ENCODE measurements around the gene ASF1B.

Gene ASF1B

GRCh38 chr19:14106840-14107239, 29.5 kb downstream of the ASF1B start:
- no peak for FAIRE-seq

GRCh38 chr19:14105680-14106079, 30.7 kb downstream of the ASF1B start:
- no peak for FAIRE-seq

GRCh38 chr19:14103310-14103709, 33.1 kb downstream of the ASF1B start:
- no peak for FAIRE-seq

GRCh38 chr19:14102756-14103155, 33.6 kb downstream of the ASF1B start:
- no peak for FAIRE-seq

- FAIRE-seq: no peak
Observed at GRCh38 chr19:14102102-14102696, 34.2 kb downstream of the ASF1B start.

GRCh38 chr19:14101003-14101545, 35.3 kb downstream of the ASF1B start:
- FAIRE-seq: no peak

- no peak for FAIRE-seq
Observed at GRCh38 chr19:14097532-14098151, 38.7 kb downstream of the ASF1B start.

GRCh38 chr19:14096272-14096992, 40.0 kb downstream of the ASF1B start:
- no peak for FAIRE-seq

- no peak for FAIRE-seq
Observed at GRCh38 chr19:14094854-14095253, 41.5 kb downstream of the ASF1B start.

- no peak for FAIRE-seq
Observed at GRCh38 chr19:14093117-14093823, 43.1 kb downstream of the ASF1B start.

GRCh38 chr19:14091813-14092462, 44.5 kb downstream of the ASF1B start:
- FAIRE-seq: no peak

- no peak for FAIRE-seq
Observed at GRCh38 chr19:14091081-14091812, 45.1 kb downstream of the ASF1B start.

- FAIRE-seq: no peak
Observed at GRCh38 chr19:14090509-14091080, 45.8 kb downstream of the ASF1B start, which contains the start of gene SAMD1. TSS of gene SAMD1 (minus strand) at chr19:14090751.

GRCh38 chr19:14089662-14090508, 46.5 kb downstream of the ASF1B start:
- FAIRE-seq: no peak

GRCh38 chr19:14089412-14089661, 47.1 kb downstream of the ASF1B start:
- no peak for FAIRE-seq

GRCh38 chr19:14088634-14089411, 47.6 kb downstream of the ASF1B start:
- no peak for FAIRE-seq

- no peak for FAIRE-seq
Observed at GRCh38 chr19:14086098-14086497, 50.3 kb downstream of the ASF1B start.

GRCh38 chr19:14085309-14085995, 50.9 kb downstream of the ASF1B start, which contains the start of gene C19orf67:
TSS of gene C19orf67 (minus strand) at chr19:14085783. CDS start at chr19:14085627, 156 bp downstream.
- FAIRE-seq: no peak

- no peak for FAIRE-seq
Observed at GRCh38 chr19:14082675-14082960, 53.8 kb downstream of the ASF1B start.
